ENCODE data around the gene INPP5K.

GRCh38 chr17:1464186-1464585 lies 52.2 kb downstream of the INPP5K start:
- TF ChIP-seq CTCF (IDR thresholded peaks at IDR 0.05), result no peak
- TF ChIP-seq EZH2 (IDR thresholded peaks at IDR 0.05; ENCODE audit: borderline replicate concordance, insufficient read depth, low read depth, low read length, poor library complexity, severe bottlenecking), result no peak

Data from B cell (primary cell).